ENCODE results near the gene TTYH3.

Gene TTYH3

GRCh38 chr7:2635810-2636701 is 4.3 kb downstream of the TTYH3 start:
- no peak for DNase-seq

GRCh38 chr7:2637066-2637471 is 5.3 kb downstream of the TTYH3 start:
- no peak for DNase-seq

- peak; percentile 42 for DNase-seq
Measured at GRCh38 chr7:2637505-2638223, 5.9 kb downstream of the TTYH3 start.

- DNase-seq = peak; percentile 35
Measured at GRCh38 chr7:2638224-2638991, 6.6 kb downstream of the TTYH3 start.

GRCh38 chr7:2639181-2639681 is 7.4 kb downstream of the TTYH3 start:
- no peak for DNase-seq

GRCh38 chr7:2639695-2640481 is 8.1 kb downstream of the TTYH3 start:
- DNase-seq = no peak

- DNase-seq = peak; percentile 21
Measured at GRCh38 chr7:2640482-2640830, 8.7 kb downstream of the TTYH3 start.

GRCh38 chr7:2640846-2641316 is 9.1 kb downstream of the TTYH3 start:
- DNase-seq = peak; percentile 40

- DNase-seq = peak; percentile 84
Measured at GRCh38 chr7:2641406-2642393, 9.9 kb downstream of the TTYH3 start.

GRCh38 chr7:2643386-2644219 is 11.8 kb downstream of the TTYH3 start:
- DNase-seq = no peak

GRCh38 chr7:2644220-2644561 is 12.4 kb downstream of the TTYH3 start:
- peak; percentile 31 for DNase-seq

- no peak for DNase-seq
Measured at GRCh38 chr7:2644562-2645273, 12.9 kb downstream of the TTYH3 start.

- peak; percentile 20 for DNase-seq
Measured at GRCh38 chr7:2645274-2645868, 13.6 kb downstream of the TTYH3 start.

- DNase-seq = no peak
Measured at GRCh38 chr7:2646336-2646679, 14.5 kb downstream of the TTYH3 start.

- no peak for DNase-seq
Measured at GRCh38 chr7:2646680-2647571, 15.1 kb downstream of the TTYH3 start.

GRCh38 chr7:2647594-2648172 is 15.9 kb downstream of the TTYH3 start:
- no peak for DNase-seq

- DNase-seq = no peak
Measured at GRCh38 chr7:2649139-2649838, 17.5 kb downstream of the TTYH3 start.
